Tibial nerve (tissue), 3 donors: Measurements from ENCODE around the gene APOBEC3H.

Experiments used
- CTCF ChIP-seq, 5 experiments: fragments of 200-600 bp in 3 of 5; fragments of 450-650 bp in 2 of 5; sonication (generic) in 3 of 5; IDR thresholded peaks; one replicate each; pipeline ENCODE4 v1.5.1; 2016 to 2019; ENCODE audit warnings: antibody characterized with exemption in 5 of 5, mild to moderate bottlenecking in 3 of 5, moderate library complexity in 2 of 5
- POLR2A ChIP-seq, 2 donors: fragments of 450-650 bp; IDR thresholded peaks; one replicate each; pipeline ENCODE4 v1.6.1; 2017; ENCODE audit warnings: antibody characterized with exemption in 2 of 2, mild to moderate bottlenecking in 2 of 2, moderate library complexity in 2 of 2

- no peak for TF ChIP-seq POLR2A (IDR thresholded peaks at IDR 0.05)
- no peak for TF ChIP-seq CTCF (IDR thresholded peaks at IDR 0.05)
These were observed 28.6 kb downstream of the APOBEC3H start for GRCh38 chr22:39125622-39126021.
